ENCODE measurements around the gene MRGPRE. TPM values are rescaled to one million over a fixed set of nuclear protein-coding genes. Genes with fewer than 3 reads are reported as not detected.

The MRGPRE gene
- total RNA-seq, 4 donors from 2014 or later, result not detected

DNA sequence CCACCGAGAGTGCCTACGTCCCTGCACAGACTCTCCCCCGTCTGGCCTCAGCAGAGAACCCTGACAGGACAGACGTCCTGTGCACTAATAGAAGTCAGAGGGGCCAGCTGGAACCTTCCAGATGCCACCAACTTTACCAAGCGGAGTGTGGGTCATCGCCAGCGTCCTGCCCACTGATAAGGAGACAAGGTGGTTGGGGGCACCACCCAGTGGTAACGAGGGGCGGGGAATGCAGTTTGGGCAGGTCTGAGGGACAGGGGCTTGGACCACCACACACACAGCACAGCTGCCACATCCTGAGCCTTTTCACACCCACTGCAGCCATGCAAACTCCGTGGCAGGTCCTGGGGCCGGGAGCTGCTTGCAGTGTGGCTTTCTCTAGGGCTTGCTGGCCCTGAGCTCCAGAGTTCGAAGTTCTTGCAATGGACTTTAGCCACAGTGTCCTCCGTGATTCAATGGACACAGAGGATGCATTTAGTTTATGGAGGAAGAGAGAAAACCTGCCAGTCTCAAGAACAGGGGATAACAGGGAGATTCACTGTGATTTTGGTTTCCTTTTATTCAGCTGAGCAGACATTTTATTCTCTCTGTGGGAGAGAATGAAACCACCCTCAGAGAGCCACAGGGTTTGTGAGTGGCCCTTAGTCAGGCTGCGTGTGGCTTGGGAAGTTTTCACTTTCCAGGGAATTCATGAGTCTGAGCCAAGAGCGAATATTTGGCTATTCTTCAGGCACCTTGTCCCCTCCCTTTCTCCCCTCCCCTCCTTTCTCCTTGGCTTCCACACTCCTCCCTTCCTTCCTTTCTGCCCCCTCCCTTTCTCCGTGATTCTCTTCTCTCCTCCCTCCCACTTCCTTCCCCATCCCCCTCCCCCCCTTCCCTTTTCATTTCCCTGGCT, 26.7 kb downstream of the MRGPRE start:
- 54 to 59% methylated on average over 16 of the region's 16 CpGs for WGBS, 2 donors
- intact Hi-C loops (cut with DNase I; ENCODE audit: low total_unique reads), result no loop called here
- no peak overlapping the region for H3K4me3 ChIP-seq (ENCODE audit: low read depth, poor library complexity, severe bottlenecking)
- no peak for DNase-seq (ENCODE audit: low spot score in 2 of 2)
- TF ChIP-seq, protein P1, sequence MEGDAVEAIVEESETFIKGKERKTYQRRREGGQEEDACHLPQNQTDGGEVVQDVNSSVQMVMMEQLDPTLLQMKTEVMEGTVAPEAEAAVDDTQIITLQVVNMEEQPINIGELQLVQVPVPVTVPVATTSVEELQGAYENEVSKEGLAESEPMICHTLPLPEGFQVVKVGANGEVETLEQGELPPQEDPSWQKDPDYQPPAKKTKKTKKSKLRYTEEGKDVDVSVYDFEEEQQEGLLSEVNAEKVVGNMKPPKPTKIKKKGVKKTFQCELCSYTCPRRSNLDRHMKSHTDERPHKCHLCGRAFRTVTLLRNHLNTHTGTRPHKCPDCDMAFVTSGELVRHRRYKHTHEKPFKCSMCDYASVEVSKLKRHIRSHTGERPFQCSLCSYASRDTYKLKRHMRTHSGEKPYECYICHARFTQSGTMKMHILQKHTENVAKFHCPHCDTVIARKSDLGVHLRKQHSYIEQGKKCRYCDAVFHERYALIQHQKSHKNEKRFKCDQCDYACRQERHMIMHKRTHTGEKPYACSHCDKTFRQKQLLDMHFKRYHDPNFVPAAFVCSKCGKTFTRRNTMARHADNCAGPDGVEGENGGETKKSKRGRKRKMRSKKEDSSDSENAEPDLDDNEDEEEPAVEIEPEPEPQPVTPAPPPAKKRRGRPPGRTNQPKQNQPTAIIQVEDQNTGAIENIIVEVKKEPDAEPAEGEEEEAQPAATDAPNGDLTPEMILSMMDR (IDR thresholded peaks at IDR 0.05), result no peak
- TF ChIP-seq POLR2A (IDR thresholded peaks at IDR 0.05), result no peak

DNA sequence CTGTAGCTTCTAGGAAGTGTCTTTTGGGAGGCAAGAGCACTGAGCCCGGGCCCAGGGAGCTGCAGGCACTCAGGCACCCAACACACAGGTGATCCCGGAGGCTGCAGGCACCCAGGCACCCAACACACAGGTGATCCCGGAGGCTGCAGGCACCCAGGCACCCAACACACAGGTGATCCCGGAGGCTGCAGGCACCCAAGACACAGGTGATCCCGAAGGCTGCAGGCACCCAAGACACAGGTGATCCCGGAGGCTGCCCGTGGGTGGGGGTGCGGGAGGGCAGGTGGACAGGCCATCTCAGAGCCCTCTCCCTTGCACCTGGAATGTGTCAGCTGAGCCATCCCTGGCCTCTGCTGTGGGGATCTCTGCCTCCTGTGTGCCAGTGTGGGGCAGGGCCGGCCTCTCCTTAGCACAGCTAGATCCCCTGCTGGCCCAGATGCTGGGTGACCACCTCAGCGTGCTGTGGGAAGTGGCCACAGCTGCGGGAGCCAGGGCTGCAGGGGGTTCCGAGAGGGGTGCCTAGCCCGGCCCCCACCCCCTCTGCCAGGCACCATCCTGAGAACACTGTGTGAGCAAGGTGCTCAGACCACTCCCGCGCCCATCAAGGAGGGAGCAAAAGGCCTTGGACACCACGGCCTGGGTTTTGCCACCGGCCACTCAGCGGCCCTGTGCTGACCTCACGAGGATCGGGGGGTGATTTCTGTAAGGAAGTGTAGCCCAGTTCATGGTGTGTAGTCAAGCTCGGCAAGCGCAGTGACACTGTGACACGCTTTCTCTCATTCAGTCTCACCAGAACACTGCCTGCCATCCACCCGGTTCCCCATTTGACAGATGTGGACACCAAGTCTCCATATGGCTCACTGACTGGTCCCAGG, 27.8 kb downstream of the MRGPRE start:
- TF ChIP-seq, protein P1 (IDR thresholded peaks at IDR 0.05), result no peak
- no peak for TF ChIP-seq POLR2A (IDR thresholded peaks at IDR 0.05)
- intact Hi-C loops (cut with DNase I; ENCODE audit: low total_unique reads), result no loop called here
- no peak overlapping the region for H3K4me3 ChIP-seq (ENCODE audit: low read depth, poor library complexity, severe bottlenecking)
- DNase-seq (ENCODE audit: low spot score in 2 of 2), result no peak
- 80 to 86% methylated on average over 19 to 20 of the region's 24 CpGs for WGBS, 2 donors

DNA sequence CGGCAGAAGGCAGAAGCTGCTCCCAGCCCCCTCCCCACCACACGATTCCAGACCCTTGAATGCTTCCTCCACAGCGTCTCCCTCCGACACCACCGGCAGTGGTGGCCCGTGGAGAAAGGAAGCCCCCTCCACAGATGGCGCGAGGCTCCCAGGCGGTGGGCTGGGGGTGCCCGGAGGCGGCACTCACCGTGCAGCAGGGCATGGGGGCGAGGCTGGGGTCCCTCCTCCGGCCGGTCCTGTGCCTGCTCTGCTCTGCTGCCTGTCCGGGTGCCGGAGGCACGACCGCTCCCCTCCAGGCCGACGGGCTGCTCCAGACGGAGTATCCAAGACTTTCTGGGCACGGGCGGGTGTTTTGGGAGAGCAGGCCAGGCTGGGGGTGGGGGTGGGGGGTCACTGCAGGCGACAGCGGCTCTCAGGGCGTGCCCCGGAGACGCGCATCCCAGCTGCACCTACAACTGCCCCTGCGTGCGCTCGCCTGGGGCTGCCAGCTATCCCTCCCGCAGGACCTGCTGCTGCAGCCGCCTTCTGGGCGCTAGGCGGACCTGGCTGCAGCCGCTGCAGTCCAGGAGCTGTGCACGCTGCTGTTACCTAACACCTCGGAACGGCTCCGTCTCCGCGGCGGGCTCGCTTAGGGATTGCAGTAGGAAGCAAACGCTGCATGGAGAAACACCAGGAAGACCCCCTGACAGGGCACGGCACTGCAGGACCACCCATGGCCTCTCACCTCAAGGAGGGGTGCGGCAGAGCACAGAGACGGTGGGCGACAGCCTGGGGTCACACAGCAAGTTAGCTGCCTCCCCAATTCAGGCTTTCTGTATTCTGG, 28.8 kb downstream of the MRGPRE start:
- no peak for TF ChIP-seq POLR2A (IDR thresholded peaks at IDR 0.05)
- TF ChIP-seq, protein P1 (IDR thresholded peaks at IDR 0.05), result no peak
- no peak for DNase-seq (ENCODE audit: low spot score in 2 of 2)
- intact Hi-C loops (cut with DNase I; ENCODE audit: low total_unique reads), result no loop called here
- 3 to 6% methylated on average over 17 to 50 of the region's 51 CpGs for WGBS, 2 donors
- H3K4me3 ChIP-seq (ENCODE audit: low read depth, poor library complexity, severe bottlenecking), result no peak overlapping the region

DNA sequence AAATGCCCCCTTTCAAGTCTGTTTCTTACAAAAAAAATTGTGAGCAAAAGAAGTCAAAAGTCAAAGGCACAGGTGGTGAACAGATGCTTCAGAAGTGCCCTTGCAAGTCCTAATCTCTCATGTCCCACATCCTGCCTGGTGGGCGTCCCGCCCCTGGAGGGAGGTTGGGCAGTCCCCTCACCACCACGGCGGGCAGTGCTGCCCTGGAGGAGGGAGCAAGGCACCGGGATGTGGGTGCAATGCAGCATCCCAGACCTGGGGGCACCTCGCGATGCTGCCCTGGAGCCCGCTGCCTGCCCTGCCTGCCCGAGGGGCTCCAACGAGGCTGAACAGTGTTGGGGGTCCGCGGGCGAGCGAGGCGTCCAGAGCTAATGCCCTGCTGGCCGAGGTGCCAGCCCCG, 29.5 kb downstream of the MRGPRE start:
- 8 to 9% methylated on average over 12 to 16 of the region's 17 CpGs for WGBS, 2 donors
- intact Hi-C loops (cut with DNase I; ENCODE audit: low total_unique reads), result no loop called here
- TF ChIP-seq, protein P1 (IDR thresholded peaks at IDR 0.05), result no peak
- no peak for TF ChIP-seq POLR2A (IDR thresholded peaks at IDR 0.05)
- H3K4me3 ChIP-seq (ENCODE audit: low read depth, poor library complexity, severe bottlenecking), result no peak overlapping the region
- no peak for DNase-seq (ENCODE audit: low spot score in 2 of 2)

DNA sequence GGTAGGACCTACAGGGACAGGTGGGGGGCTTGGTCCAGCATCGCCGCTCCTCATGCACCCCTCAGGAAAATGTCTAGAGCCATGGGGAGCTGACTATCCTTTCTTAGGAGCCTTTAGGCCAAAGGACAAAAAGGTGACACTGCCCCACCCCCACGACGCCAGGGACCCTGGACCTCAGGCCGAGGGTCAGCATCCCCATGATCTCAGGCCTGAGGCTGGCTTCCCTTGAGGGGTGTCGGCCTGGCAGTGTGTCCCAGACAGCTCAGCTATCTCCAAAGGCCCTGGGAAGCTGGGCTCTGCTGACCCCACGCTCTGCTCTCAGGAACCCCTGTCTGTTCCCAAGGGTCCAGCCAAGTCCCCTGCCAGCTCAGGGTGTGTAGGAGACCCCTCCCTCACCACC, 29.9 kb downstream of the MRGPRE start:
- WGBS, 2 donors, result 65 to 83% methylated on average over 4 to 6 of the region's 7 CpGs
- no peak for TF ChIP-seq POLR2A (IDR thresholded peaks at IDR 0.05)
- TF ChIP-seq, protein P1 (IDR thresholded peaks at IDR 0.05), result no peak
- H3K4me3 ChIP-seq (ENCODE audit: low read depth, poor library complexity, severe bottlenecking), result no peak overlapping the region
- intact Hi-C loops (cut with DNase I; ENCODE audit: low total_unique reads), result no loop called here
- no peak for DNase-seq (ENCODE audit: low spot score in 2 of 2)

Measured in lower leg skin (tissue), 4 donors.